ENCODE results near the gene PPP6R3. TPM values are rescaled to one million over a fixed set of nuclear protein-coding genes. Genes with fewer than 3 reads are reported as not detected.

PPP6R3 gene, protein sequence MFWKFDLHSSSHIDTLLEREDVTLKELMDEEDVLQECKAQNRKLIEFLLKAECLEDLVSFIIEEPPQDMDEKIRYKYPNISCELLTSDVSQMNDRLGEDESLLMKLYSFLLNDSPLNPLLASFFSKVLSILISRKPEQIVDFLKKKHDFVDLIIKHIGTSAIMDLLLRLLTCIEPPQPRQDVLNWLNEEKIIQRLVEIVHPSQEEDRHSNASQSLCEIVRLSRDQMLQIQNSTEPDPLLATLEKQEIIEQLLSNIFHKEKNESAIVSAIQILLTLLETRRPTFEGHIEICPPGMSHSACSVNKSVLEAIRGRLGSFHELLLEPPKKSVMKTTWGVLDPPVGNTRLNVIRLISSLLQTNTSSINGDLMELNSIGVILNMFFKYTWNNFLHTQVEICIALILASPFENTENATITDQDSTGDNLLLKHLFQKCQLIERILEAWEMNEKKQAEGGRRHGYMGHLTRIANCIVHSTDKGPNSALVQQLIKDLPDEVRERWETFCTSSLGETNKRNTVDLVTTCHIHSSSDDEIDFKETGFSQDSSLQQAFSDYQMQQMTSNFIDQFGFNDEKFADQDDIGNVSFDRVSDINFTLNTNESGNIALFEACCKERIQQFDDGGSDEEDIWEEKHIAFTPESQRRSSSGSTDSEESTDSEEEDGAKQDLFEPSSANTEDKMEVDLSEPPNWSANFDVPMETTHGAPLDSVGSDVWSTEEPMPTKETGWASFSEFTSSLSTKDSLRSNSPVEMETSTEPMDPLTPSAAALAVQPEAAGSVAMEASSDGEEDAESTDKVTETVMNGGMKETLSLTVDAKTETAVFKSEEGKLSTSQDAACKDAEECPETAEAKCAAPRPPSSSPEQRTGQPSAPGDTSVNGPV
- total RNA-seq = 152 TPM

DNA sequence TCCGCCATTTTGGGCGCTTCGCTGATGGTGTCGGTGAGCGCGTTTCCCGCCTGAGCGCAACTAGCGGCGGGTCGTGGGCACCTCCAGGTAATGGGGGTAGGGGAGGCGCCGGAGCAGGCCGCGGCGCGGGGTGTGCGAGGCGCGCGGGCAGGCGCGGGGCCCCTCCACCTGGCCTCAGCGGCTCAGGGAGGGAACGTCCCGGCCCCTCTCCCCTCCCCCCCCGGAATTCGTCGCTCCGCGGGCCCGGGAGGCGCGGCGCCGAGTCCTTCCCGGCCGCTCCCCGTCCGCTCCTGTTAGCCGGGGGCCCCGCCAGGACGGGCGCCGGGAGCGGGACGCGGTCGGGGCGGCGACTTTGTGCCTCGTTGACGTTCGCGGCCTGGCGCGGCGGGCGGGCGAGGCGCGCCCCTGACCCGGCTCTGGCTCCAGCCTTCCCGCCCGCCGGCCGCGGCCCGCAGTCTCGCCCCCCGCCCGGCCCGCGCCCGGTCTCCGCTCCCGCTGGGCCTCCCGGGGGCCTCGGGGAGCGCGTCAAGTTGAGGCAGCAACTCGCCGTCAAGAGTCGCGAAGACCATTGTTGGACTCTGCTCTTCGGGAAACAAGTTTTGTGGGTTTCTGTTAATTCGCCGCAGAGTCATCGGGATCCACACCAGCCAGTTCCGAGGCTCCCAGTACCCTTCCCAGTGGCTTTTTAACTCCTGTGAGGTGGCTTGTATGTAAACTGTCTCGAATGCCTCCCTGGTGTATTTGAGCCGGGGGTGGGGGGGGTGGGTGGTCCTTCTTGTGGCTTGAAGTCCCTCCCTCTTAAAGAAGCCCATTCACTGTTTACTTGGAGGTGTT, at the start of gene PPP6R3:
Gene PPP6R3 (plus strand): TSS at position 12 of the 834 bp plus-strand sequence. CDS start 76,913 bp downstream, outside the sequence.
- DNase-seq = no peak

DNA sequence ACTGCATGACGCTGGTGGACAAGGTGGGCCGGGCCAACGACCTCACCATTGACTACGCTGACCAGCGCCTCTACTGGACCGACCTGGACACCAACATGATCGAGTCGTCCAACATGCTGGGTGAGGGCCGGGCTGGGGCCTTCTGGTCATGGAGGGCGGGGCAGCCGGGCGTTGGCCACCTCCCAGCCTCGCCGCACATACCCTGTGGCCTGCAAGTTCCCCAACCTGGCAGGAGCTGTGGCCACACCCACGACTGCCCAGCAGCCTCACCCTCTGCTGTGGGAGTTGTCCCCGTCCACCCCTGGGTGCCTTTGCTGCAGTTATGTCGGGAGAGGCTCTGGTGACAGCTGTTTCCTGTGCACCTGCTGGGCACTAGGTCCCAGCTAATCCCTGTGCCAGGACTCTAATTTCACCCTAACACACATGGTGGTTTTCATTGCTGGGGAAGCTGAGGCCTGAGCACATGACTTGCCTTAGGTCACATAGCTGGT, 49.0 kb upstream of the PPP6R3 start:
- no peak for DNase-seq

DNA sequence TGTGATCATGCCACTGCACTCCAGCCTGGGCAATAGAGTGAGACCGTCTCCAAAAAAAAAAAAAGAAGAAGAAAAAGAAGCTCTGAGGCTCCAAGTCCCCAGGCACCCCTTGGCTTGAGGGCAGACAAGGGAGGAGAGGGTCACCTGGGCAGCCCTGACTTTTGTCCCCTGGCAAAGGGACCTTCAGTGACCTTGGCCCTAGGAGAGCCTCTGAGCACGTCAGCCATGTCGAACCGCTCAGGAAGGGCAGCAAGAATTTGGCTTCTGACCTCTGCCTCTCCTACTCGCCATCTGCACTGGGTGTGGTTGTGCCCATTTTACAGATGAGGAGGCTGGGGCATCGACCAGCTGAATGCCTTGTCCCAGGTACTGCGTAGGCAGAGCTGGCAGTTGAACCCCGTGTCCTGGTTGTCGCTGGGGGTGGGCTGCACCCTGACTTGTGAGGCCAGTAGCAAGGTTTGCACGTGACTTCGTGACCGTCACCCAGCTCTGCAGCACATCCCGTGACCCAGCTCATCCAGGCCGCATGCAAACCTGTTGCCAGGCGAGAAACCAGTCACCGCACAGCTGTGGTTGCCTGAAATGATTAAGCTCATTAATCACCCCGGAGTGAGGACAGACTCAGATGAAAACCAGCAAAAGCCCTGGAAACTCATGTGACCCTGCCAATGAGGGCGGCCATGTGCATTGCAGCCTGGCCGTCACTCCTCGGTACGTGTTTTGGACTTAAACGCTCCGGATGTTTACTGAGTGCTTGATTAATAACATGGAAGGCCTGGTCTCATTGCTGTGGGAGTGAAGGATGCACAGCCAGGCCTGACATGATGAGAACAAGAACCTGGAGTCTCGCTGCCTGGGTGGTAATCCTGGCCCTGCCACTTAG, 47.7 kb upstream of the PPP6R3 start:
- no peak for DNase-seq

DNA sequence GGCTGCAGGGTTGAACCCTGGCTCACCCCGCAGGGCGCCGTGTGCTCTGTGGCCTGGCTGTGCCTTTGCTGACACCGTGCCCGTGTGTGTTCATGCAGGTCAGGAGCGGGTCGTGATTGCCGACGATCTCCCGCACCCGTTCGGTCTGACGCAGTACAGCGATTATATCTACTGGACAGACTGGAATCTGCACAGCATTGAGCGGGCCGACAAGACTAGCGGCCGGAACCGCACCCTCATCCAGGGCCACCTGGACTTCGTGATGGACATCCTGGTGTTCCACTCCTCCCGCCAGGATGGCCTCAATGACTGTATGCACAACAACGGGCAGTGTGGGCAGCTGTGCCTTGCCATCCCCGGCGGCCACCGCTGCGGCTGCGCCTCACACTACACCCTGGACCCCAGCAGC, 47.0 kb upstream of the PPP6R3 start:
- no peak for DNase-seq

DNA sequence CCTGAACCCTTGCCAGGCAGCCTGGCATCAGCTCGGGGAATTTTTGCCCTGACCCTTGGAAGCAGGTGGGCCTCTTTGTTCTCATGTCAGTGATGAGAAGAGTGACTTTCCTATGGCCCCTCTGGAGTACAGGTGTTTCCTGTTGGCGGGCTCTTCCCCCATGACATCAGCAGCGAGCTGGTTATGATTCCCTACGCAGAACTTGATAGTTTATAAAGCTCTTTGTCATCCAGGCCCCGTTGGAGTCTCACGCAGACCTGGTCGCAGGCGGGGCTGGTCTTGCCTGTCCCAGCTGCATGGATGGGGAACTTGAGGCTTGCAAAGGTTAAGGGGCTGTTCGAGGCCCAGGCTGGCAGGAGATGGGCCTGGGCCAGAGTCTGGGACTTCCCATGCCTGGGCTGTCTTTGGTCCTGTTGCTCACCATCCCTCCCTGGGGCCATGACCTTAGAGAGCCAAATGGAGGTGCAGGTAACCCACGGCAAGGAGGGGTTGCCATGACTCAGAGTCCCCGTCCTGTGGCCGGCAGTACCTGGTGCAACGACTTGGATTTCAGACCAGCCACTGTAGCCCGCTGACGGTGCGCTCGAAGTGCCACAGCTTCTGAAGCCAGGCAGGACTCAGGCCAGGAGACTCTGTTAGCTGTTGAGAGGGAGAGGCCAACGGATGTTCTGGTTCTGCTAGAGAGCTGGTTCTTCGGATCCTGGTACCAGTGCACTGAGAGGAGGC, 45.9 kb upstream of the PPP6R3 start:
- DNase-seq = no peak

DNA sequence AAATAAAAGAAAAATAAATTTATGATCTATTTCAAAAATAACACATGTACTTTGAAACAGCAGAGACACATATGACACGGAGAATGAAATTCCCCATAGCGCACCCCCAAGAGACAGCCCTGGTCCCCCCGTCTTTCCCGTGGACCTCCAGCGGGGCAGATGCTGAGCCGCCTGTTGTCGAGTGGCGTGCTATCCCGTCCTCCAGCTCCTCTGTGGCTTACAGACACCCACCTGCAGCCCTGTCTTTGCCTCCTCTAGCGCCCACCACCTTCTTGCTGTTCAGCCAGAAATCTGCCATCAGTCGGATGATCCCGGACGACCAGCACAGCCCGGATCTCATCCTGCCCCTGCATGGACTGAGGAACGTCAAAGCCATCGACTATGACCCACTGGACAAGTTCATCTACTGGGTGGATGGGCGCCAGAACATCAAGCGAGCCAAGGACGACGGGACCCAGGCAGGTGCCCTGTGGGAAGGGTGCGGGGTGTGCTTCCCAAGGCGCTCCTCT, 44.4 kb upstream of the PPP6R3 start:
- DNase-seq = no peak

DNA sequence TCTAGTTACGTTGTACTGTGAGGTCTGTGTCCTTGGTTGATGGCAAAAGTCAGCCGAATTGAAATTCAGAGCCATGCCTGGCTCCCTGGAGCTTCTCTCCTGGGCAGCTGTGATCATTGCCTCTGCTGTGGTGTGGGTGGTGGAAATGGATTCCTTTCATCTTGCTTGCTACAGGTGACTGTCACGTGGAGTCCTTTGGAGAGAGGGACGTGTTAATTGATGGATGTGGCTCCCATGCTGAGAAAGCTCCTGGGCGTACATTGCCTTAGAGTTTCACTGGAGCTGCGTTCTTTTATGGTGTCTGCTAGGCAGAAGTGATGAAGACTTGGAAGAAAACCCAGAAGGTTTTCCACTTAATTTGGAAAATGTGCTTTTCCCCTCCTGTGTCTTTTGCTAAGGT, 41.9 kb upstream of the PPP6R3 start:
- DNase-seq = no peak

DNA sequence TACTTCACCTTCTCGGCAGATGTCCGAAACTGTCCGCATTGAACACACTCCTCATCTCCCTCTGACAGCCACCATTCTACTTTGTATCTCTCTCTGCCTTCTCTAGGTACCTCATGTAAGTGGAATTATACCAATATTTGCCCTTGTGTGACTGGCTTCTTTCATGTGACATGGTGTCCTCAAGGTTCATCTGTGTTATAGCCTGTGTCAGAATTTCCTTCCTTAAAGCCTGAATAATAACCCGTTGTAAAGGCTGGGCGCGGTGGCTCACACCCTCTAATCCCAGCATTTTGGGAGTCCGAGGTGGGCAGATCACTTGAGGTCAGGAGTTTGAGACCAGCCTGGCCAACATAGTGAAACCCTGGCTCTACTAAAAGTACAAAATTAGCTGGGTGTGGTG, 40.4 kb upstream of the PPP6R3 start:
- DNase-seq = no peak

DNA sequence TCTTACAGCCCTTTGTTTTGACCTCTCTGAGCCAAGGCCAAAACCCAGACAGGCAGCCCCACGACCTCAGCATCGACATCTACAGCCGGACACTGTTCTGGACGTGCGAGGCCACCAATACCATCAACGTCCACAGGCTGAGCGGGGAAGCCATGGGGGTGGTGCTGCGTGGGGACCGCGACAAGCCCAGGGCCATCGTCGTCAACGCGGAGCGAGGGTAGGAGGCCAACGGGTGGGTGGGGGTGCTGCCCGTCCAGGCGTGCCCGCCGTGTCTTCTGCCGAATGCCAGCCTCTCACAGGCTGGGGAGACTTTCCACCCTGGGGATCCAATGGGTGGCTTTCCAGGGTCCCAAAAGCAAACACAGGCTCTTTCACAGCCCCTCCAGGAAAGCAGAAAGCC, 37.1 kb upstream of the PPP6R3 start:
- DNase-seq = no peak

DNA sequence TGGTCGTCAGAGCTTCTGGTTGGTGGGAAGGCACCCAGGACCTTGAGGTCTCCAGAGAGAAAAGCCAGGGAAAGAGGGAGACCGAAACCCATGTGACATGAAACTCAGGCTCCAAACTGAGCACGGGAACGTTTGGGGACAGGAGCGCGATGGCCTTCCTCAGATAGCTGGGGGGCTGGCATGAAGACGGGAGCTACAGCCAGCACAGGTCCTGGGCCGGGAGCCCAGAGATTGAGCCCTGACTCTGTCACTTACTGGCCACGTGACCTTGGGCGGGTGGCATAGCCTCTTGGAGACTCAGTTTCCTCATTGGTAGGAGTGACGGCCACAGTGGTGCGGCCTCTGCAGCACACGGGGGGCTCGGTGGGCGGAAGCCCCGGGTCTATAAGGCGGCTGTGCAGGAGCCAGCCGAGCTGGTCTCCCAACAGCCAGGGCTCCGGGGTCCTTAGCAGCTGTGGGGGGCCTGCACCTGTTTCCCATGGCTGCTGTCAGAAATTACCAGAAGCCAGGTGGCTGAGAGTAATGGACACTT, 36.4 kb upstream of the PPP6R3 start:
- DNase-seq = no peak

DNA sequence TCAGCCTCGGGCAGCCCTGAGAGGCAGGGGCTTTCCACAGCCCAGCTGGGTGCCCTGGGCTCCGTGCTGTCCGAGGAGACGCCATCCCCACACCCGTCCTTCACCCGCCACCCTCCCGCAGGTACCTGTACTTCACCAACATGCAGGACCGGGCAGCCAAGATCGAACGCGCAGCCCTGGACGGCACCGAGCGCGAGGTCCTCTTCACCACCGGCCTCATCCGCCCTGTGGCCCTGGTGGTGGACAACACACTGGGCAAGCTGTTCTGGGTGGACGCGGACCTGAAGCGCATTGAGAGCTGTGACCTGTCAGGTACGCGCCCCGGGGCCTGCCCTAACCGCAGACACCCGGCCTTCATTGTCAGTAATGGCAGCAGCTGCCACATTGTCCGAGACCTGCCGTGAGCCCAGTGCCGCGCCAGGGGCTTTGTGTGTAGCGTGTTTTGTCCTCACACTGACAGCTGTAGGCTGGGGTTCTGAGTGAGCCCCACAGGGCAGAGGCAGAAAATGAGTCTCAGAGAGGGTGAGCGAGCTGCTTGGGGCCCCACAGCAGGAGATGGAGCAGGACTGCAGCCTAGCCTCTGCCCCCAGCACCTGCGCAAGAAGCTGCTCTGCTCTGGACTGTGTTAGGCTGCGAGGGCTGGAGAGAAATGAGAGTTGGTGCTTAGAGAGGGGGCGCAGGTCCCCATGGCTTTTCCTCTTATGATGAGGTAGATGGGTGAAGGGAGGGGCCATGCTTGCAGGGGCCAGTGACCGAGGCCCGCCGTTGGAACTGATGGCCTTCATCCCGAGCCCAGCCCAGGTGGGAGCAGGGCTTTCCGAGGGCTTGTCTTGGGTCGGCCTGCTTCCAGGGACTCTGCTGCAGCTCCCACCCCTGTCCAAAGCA, 35.3 kb upstream of the PPP6R3 start:
- DNase-seq = no peak

DNA sequence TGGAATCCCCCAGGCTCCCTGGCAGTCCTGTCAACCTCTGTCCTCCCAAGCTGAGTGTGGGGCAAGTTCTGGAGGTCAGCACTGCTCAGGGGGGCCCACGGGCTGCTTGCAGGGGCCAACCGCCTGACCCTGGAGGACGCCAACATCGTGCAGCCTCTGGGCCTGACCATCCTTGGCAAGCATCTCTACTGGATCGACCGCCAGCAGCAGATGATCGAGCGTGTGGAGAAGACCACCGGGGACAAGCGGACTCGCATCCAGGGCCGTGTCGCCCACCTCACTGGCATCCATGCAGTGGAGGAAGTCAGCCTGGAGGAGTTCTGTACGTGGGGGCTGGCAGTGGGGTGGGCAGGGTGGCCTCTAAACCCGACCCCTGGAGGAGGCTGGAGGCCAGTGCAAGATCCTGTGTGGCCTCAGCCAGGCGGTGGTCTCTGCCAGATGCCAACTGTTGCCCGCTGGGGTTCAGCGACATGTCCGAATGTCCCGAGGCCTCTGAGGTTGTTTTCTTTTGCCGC, 34.6 kb upstream of the PPP6R3 start:
- no peak for DNase-seq

DNA sequence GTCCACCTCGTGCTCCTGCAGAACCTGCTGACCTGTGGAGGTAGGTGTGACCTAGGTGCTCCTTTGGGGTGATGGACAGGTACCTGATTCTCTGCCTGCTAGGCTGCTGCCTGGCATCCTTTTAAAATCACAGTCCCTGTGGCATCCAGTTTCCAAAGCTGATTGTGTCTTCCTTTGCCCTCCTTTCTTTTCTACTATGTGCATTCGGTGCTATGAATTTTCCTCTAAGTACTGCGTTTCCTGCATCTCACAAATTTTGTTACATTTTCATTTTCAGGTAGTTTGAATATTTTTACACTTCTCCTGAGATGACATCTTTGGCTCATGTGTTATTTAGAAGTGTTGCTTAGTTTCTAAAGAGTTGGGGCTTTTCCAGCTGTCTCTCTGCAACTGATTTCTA, 30.9 kb upstream of the PPP6R3 start:
- DNase-seq = no peak

DNA sequence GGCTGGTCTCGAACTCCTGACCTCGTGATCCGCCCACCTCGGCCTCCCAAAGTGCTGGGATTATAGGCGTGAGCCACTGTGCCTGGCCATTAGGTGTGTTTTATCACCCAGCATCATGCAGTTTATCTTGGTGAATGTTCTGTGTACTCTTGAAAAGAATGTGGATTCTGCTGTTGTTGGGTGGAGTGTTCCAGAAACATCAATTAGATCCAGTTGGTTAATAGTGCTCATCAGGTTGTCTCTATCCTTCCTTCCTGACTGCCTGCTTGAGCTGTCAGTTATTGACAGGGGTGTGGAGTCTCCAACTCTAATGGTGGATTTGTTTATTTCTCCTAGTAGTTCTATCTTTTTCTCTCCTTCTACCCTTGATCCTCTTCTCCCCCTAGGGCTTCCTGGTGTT, 30.2 kb upstream of the PPP6R3 start:
- no peak for DNase-seq

DNA sequence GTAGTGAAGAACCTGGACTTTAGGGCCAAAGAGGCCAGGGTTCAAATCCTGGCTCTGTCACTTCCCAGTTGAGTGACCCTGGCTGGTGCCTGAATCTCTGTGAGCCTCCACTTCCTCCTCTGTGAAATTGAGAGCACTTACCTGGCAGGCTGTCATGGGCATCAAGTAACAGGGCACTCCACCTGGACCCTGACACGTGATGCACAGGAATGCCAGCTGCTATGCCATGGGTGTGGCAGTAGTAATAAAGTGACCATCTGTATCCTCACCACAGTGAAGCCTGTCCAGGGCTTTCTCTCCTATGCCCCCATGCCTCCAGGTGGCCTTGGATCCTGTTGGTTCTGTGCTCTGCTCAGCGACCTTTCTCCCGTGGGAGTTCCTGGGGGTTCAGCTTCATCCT, 29.8 kb upstream of the PPP6R3 start:
- no peak for DNase-seq

DNA sequence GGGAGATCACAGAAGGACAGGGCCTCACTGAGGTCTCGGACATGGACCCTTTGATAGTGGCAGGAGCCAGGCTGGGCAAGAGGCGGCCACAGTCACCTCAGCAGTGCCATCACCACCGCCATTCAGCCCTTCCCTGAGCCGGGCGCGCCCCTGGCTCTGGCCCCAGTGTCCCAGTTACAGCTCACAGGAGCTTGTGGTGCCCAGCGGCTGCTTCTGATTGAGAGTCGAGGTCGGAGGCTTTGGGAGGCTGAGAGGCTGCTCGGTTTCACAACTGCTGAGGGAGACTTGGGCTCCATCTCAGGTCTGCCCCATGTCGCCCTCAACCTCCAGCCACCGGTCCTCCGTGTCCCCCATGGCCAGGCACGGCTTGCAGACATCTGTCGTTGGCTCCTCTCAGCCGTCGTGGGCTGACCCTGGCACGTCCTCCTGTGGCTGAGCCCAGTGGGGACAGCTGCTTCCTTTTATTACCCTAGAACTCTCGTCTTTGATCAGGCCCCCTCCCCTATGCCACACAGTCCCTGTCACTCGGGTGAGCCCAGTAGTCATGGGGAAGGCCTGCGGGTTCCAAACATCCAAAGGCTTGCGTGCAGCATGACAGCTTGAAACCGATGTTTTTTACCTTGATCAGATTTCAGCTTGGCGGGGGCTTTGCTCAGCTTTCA, 28.4 kb upstream of the PPP6R3 start:
- DNase-seq = no peak

DNA sequence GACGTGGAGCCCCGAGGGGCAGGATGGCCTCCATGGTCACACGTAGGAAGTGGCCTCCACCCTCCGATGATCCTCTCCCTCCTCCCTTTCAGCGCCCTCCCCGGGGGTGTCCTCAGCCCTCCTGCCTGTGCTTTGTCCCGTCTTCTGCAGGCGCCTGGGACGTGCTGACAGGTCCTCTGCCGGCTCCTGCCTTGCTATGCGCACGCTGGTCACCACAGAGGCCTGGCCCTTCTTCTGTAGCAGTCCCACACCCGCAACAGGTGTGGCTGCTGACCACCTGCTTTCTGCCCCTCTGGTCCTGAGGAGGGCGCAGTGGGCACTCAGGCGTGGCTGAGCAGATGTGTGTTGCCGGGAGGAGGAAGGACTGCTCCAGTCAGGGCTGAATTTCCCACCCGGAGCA, 27.7 kb upstream of the PPP6R3 start:
- DNase-seq = no peak

DNA sequence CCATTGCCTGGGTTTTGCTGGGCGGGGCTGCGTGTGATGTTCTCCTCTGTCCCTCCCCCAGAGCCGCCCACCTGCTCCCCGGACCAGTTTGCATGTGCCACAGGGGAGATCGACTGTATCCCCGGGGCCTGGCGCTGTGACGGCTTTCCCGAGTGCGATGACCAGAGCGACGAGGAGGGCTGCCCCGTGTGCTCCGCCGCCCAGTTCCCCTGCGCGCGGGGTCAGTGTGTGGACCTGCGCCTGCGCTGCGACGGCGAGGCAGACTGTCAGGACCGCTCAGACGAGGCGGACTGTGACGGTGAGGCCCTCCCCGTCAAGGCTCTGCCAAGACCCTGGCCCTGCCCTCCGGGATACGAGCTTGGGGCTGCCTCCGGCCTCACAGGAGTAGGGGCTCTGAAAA, 27.0 kb upstream of the PPP6R3 start:
- DNase-seq = no peak
